ENCODE measurements around the gene RBM39.
"Not testable (repeated sequence)": the region's sequence is repeated elsewhere in the genome, so short reads cannot be mapped to it uniquely, and the experiment has no call there.

DNA sequence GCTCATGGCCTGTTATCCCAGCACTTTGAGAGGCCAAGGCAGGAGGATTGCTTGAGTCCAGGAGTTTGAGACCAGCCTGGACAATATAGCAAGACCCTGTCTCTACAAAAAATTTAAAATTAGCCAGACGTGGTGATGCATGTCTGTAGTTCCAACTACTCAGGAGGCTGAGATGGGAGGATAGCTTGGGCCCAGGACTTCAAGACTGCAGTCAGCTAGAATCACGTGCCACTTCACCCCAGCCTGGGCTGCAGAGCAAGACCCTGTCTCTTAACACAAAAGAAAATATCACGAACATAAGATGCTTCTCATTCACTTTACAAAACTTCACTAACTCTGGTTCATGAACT, 2.4 kb upstream of the RBM39 start:
- TF ChIP-seq CTCF (IDR thresholded peaks at IDR 0.05; ENCODE audit: low read length); EZH2 (optimal IDR thresholded peaks at IDR 0.05; ENCODE audit: low read depth, low read length); EZH2phosphoT487 (IDR thresholded peaks at IDR 0.05; ENCODE audit: low read length): not testable (repeated sequence)
